Right atrium auricular region (tissue), 2 donors: ENCODE data around the gene CYTH3. TPM values are rescaled to one million over a fixed set of nuclear protein-coding genes. Genes with fewer than 3 reads are reported as not detected.
A peak's percentile ranks its signal among the peaks of the same experiment; 100 is the strongest.

Source experiments
- DNase-seq: peaks from one replicate; pipeline ENCODE4 v3.0.0-alpha.2; 2019; ENCODE audit warnings: low spot score
- H3K27ac ChIP-seq, 2 donors: fragments of 200-600 bp; sonication (generic); 1 replicate in 1 of 2; 2 replicates in 1 of 2; pipeline ENCODE4 v1.5.1; 2016 to 2019
- H3K27me3 ChIP-seq, 2 donors: fragments of 200-600 bp; sonication (generic); one replicate each; pipeline versions ENCODE4 v1.5.1 to v1.6.0; 2017 to 2019
- H3K36me3 ChIP-seq: fragments of 200-600 bp; sonication (generic); one replicate; pipeline ENCODE4 v1.5.1; 2016
- H3K4me1 ChIP-seq, 2 donors: fragments of 200-600 bp; sonication (generic); one replicate each; pipeline versions ENCODE4 v1.5.1 to v1.6.0; 2017 to 2019
- H3K4me3 ChIP-seq, 2 donors: fragments of 200-600 bp; sonication (generic); 1 replicate in 1 of 2; 2 replicates in 1 of 2; pipeline ENCODE4 v1.5.1; 2017 to 2019; ENCODE audit warnings: mild to moderate bottlenecking in 1 of 2, moderate library complexity in 1 of 2
- H3K9me3 ChIP-seq, 2 donors: fragments of 200-600 bp; sonication (generic); one replicate each; pipeline ENCODE4 v1.5.1; 2019
- total RNA-seq, 2 donors: library from RNA; depleted of rRNA; stranded (reverse); fragments of >200 nt; gene quantifications; one replicate each; pipeline ENCODE4 v1.1.0, GENCODE V29; 2016
- TF ChIP-seq, protein P1 (sequence below), 2 donors: fragments of 200-600 bp; sonication (generic); IDR thresholded peaks; one replicate each; pipeline ENCODE4 v1.5.1; 2019; ENCODE audit warnings: antibody characterized with exemption in 2 of 2

CYTH3 gene
- total RNA-seq, 2 donors from 2014 or later: 27.2 to 34.0 TPM

DNA sequence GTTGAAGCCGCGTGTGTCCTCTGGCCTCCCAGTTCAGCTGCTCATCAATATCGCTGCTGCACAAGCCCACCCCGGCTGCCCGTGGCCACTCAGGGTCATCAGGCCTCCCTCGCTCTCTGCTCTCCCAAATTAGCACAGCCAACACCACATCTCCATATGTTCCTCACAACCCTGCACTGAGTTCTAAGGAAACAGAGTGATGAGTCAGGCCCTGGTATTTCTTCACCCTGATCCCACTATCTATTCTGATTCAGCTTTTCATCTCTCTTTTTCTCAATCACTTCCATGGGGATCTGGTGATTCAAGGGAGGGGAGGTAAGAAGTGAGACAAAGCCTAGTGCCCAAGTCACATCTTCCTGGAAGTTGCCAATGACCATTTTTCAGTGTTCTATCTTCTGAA is 23.8 kb downstream of the CYTH3 start:
- H3K27me3 ChIP-seq: no peaks in the 10 kb centered on the region
- H3K4me3 ChIP-seq: no peak overlapping the region
- TF ChIP-seq, protein P1, sequence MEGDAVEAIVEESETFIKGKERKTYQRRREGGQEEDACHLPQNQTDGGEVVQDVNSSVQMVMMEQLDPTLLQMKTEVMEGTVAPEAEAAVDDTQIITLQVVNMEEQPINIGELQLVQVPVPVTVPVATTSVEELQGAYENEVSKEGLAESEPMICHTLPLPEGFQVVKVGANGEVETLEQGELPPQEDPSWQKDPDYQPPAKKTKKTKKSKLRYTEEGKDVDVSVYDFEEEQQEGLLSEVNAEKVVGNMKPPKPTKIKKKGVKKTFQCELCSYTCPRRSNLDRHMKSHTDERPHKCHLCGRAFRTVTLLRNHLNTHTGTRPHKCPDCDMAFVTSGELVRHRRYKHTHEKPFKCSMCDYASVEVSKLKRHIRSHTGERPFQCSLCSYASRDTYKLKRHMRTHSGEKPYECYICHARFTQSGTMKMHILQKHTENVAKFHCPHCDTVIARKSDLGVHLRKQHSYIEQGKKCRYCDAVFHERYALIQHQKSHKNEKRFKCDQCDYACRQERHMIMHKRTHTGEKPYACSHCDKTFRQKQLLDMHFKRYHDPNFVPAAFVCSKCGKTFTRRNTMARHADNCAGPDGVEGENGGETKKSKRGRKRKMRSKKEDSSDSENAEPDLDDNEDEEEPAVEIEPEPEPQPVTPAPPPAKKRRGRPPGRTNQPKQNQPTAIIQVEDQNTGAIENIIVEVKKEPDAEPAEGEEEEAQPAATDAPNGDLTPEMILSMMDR (IDR thresholded peaks at IDR 0.05): no peak
- H3K36me3 ChIP-seq: no peaks in the 10 kb centered on the region
- peak overlapping the region in 1 of 2 donors; percentile 20 for H3K27ac ChIP-seq
- peaks cover 0 to 73% of the 10 kb centered on the region in 2 donors for H3K4me1 ChIP-seq
- no peak for DNase-seq
- no peaks in the 10 kb centered on the region for H3K9me3 ChIP-seq

DNA sequence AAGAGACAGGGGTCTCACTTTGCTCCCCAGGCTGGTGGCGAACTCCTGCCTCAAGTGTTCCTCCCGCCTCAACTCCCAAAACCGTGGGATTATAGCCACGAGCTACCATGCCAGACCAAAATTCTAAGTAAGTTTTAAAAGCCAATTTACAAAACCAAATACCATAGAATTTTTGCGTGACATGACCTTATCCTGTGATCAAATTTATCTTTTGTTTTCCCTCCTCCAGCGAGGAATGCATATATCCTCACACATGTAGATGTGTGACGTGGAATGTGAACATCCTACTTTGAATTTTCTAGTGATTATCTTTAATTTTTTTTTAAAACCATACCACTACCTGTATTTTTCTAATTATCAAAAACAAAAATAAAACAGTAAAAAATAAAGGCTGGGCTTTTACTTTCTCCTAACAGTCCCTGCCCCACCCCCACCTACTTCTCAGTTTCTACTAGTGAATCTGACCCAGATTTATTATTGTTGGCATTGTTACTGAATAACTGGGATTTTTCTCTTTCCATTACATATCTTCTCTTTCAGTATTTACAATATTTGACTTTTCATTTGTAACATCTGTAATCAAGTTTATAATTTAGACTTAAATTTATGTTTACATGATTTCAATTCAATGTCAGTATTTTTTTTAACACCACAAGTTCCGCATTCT is 26.0 kb downstream of the CYTH3 start:
- H3K27ac ChIP-seq: no peak overlapping the region
- no peak for DNase-seq
- H3K4me1 ChIP-seq: peaks cover 0 to 51% of the 10 kb centered on the region in 2 donors
- H3K4me3 ChIP-seq: no peak overlapping the region
- H3K9me3 ChIP-seq: no peaks in the 10 kb centered on the region
- no peaks in the 10 kb centered on the region for H3K36me3 ChIP-seq
- no peaks in the 10 kb centered on the region for H3K27me3 ChIP-seq
- TF ChIP-seq, protein P1 (IDR thresholded peaks at IDR 0.05): no peak

DNA sequence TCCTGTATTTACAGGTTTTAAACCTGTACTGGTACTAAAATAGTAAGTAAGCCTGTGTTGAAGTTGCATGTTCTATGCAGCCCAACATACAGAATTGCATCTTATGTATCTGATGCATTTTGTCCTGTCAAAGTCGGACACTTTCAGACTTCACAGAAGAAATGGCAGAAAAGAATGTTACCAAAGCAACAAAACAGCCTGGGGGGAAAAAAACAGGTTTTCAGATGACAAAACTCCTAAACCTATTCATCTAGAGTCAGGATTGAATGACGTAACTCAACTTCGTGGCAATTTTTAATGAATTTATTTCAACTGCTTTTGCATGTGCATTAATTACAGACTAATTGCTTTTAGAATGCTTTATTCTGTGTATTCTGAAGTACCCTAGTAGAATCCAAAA is 28.4 kb downstream of the CYTH3 start:
- Histone ChIP-seq H3K27me3 (no peaks in the 10 kb centered on the region), H3K36me3 (no peaks in the 10 kb centered on the region), H3K4me3 (no peak overlapping the region), H3K4me1 (peaks cover 0 to 29% of the 10 kb centered on the region in 2 donors), H3K27ac (no peak overlapping the region), H3K9me3 (no peaks in the 10 kb centered on the region)
- TF ChIP-seq, protein P1 (IDR thresholded peaks at IDR 0.05): no peak
- DNase-seq: no peak

DNA sequence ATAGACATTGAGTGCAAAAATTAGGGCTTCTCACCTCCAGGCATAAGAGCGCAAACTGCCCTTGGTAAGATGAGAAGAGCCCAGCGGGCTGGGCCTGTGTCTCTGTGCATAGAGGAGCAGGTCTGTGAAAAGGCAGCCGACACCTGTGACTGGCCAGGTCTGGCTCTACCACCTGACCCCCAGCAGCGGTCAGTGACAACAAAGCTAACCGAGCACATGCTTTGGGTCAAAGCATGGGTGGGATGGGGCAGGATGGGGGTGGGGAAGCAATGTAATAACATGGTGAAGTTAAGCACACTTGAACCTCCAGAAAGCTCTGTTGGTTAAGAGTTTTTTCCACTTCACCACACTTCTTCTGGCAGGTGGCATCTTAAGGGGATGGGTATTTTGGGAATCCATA is 29.3 kb downstream of the CYTH3 start:
- Histone ChIP-seq H3K4me1 (peaks cover 0 to 21% of the 10 kb centered on the region in 2 donors), H3K4me3 (no peak overlapping the region), H3K9me3 (no peaks in the 10 kb centered on the region), H3K27me3 (no peaks in the 10 kb centered on the region), H3K27ac (no peak overlapping the region), H3K36me3 (no peaks in the 10 kb centered on the region)
- TF ChIP-seq, protein P1 (IDR thresholded peaks at IDR 0.05): no peak
- no peak for DNase-seq

DNA sequence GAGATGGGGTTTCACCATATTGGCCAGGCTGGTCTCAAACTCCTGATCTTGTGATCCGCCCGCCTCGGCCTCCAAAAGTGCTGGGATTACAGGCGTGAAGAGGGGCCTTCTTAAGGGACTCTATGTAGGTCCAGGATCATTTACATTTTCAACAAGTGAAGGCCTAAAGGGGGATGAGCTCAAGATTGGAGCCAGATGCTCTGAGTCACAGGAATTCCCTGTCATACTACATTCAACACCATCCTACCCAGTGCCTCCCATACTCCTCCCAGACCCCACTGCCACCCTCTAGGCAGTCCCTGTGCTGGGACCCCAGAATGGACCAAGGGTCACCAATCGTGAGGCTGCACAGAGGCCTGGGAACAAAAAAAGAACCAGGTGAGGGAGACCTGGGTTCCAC is 29.9 kb downstream of the CYTH3 start:
- TF ChIP-seq, protein P1 (IDR thresholded peaks at IDR 0.05): no peak

DNA sequence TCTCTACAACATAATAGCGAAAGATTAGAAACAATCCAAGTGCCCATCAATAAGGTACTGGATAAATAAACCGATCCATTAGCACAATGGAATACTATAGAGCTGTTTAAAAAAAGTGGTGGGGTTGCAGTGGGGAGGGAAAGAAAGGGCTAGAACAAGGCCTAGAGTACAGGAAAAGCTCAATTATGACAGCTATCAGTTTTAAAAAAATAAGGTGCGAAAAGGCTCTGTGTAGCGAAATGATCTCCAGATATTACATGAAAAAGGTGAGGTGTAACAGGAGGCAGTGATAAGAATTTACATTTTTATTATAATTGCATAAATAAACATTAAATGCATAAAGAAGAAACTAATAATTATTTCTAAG is 30.8 kb downstream of the CYTH3 start:
- TF ChIP-seq, protein P1 (IDR thresholded peaks at IDR 0.05): no peak
- peaks cover 0 to 19% of the 10 kb centered on the region in 2 donors for H3K4me1 ChIP-seq
- no peaks in the 10 kb centered on the region for H3K27me3 ChIP-seq
- H3K36me3 ChIP-seq: no peaks in the 10 kb centered on the region
- no peak overlapping the region for H3K4me3 ChIP-seq
- H3K9me3 ChIP-seq: no peaks in the 10 kb centered on the region
- no peak for DNase-seq
- no peak overlapping the region for H3K27ac ChIP-seq

More for the DNA sequence above, 29.9 kb downstream of the CYTH3 start:
- H3K9me3 ChIP-seq: no peaks in the 10 kb centered on the region
- no peak overlapping the region for H3K27ac ChIP-seq
- H3K27me3 ChIP-seq: no peaks in the 10 kb centered on the region
- no peak for DNase-seq
- H3K4me1 ChIP-seq: peaks cover 0 to 20% of the 10 kb centered on the region in 2 donors
- no peaks in the 10 kb centered on the region for H3K36me3 ChIP-seq
- H3K4me3 ChIP-seq: no peak overlapping the region
